DND-41 (cell line): ENCODE measurements around the gene IST1.
"Not testable (repeated sequence)": the region's sequence is repeated elsewhere in the genome, so short reads cannot be mapped to it uniquely, and the experiment has no call there.

Source experiments
- ATAC-seq: fragments of 200-7000 bp; cut with Tn5 transposase; 3 replicates; pipeline ENCODE4 v1.9.1; 2021; ENCODE audit warnings: low read depth; ENCODE audit not compliant: insufficient read depth
- DNase-seq: peaks from one replicate; pipeline ENCODE4 v3.0.0-alpha.2; 2020
- H2AFZ ChIP-seq: 2 replicates; pipeline ENCODE4 v1.6.0; 2012; ENCODE audit warnings: low read depth, low read length
- H3K27ac ChIP-seq: 2 replicates; pipeline ENCODE4 v1.5.1; 2012; ENCODE audit warnings: low read length, inconsistent platforms
- H3K27me3 ChIP-seq: fragments of 200-600 bp; sonication (generic); 2 replicates; pipeline ENCODE4 v1.6.0; 2012; ENCODE audit warnings: low read length, mild to moderate bottlenecking, inconsistent platforms; ENCODE audit not compliant: insufficient read depth, poor library complexity
- H3K36me3 ChIP-seq: 2 replicates; pipeline ENCODE4 v1.5.1; 2012; ENCODE audit warnings: low read length, inconsistent platforms; ENCODE audit not compliant: insufficient read depth
- H3K4me1 ChIP-seq: 2 replicates; pipeline ENCODE4 v1.5.1; 2012; ENCODE audit warnings: mild to moderate bottlenecking, low read length; ENCODE audit not compliant: insufficient read depth
- H3K4me2 ChIP-seq: 2 replicates; pipeline ENCODE4 v1.6.0; 2012; ENCODE audit warnings: mild to moderate bottlenecking, moderate library complexity, low read length, inconsistent platforms; ENCODE audit not compliant: insufficient read depth
- H3K4me3 ChIP-seq, 2 experiments: fragments of 200-600 bp in 1 of 2; shearing (Covaris generic) in 1 of 2; 2 replicates each; pipeline ENCODE4 v1.5.1; 2012 to 2016; ENCODE audit warnings: inconsistent platforms in 2 of 2, low read length in 2 of 2, mild to moderate bottlenecking in 2 of 2, low read depth in 1 of 2, moderate library complexity in 1 of 2
- H3K79me2 ChIP-seq: 2 replicates; pipeline ENCODE4 v1.6.0; 2012; ENCODE audit warnings: low read length, inconsistent platforms; ENCODE audit not compliant: insufficient read depth
- H3K9ac ChIP-seq: 2 replicates; pipeline ENCODE4 v1.6.0; 2012; ENCODE audit warnings: low read depth, mild to moderate bottlenecking, inconsistent platforms, low read length, moderate library complexity
- H3K9me3 ChIP-seq: 2 replicates; pipeline ENCODE4 v1.5.1; 2012; ENCODE audit warnings: low read length, moderate library complexity, mild to moderate bottlenecking, inconsistent platforms; ENCODE audit not compliant: insufficient read depth, severe bottlenecking
- H4K20me1 ChIP-seq: 2 replicates; pipeline ENCODE4 v1.6.0; 2012; ENCODE audit warnings: low read length; ENCODE audit not compliant: insufficient read depth
- CTCF ChIP-seq: IDR thresholded peaks from 2 replicates; pipeline ENCODE4 v1.5.1; 2012; ENCODE audit warnings: borderline replicate concordance, low read length, moderate library complexity, mild to moderate bottlenecking; ENCODE audit not compliant: poor library complexity, severe bottlenecking; ENCODE audit errors: extremely low read depth
- EZH2 ChIP-seq: IDR thresholded peaks from 3 replicates; pipeline ENCODE4 v1.6.1; 2012; ENCODE audit warnings: borderline replicate concordance, low read depth, mild to moderate bottlenecking, moderate library complexity, low read length, inconsistent platforms; ENCODE audit not compliant: severe bottlenecking

Gene IST1

GRCh38 chr16:71903608-71904007 lies 8.3 kb downstream of the IST1 start:
- H3K4me2 ChIP-seq: peak overlapping the region; percentile 16; the same call in 1 of the 2 replicates
- no peak overlapping the region for H3K9ac ChIP-seq
- H3K79me2 ChIP-seq: peaks cover 100% of the 10 kb centered on the region
- no peak overlapping the region for H3K27ac ChIP-seq
- TF ChIP-seq CTCF: no peak
- no peak for TF ChIP-seq EZH2
- no peaks in the 10 kb centered on the region for H3K9me3 ChIP-seq
- ATAC-seq (no peak), DNase-seq (no peak)
- no peaks in the 10 kb centered on the region for H3K27me3 ChIP-seq
- H2AFZ ChIP-seq: no peak overlapping the region
- H3K4me3 ChIP-seq: no peak overlapping the region
- H4K20me1 ChIP-seq: peaks cover 87% of the 10 kb centered on the region
- peaks cover 13% of the 10 kb centered on the region for H3K4me1 ChIP-seq
- peaks cover 3% of the 10 kb centered on the region for H3K36me3 ChIP-seq

GRCh38 chr16:71904239-71904638 lies 8.9 kb downstream of the IST1 start:
- TF ChIP-seq CTCF (no peak), EZH2 (no peak)
- Histone ChIP-seq H3K4me1 (peaks cover 11% of the 10 kb centered on the region), H3K27ac (no peak overlapping the region), H3K9me3 (no peaks in the 10 kb centered on the region), H3K36me3 (peaks cover 8% of the 10 kb centered on the region), H3K27me3 (no peaks in the 10 kb centered on the region), H3K79me2 (peaks cover 100% of the 10 kb centered on the region), H2AFZ (no peak overlapping the region), H3K4me3 (no peak overlapping the region), H3K4me2 (0 out of 2 replicates have a peak overlapping the region, but pooled peaks have one; percentile 7), H3K9ac (no peak overlapping the region), H4K20me1 (peaks cover 88% of the 10 kb centered on the region)
- DNase-seq: no peak
- no peak for ATAC-seq

DNA sequence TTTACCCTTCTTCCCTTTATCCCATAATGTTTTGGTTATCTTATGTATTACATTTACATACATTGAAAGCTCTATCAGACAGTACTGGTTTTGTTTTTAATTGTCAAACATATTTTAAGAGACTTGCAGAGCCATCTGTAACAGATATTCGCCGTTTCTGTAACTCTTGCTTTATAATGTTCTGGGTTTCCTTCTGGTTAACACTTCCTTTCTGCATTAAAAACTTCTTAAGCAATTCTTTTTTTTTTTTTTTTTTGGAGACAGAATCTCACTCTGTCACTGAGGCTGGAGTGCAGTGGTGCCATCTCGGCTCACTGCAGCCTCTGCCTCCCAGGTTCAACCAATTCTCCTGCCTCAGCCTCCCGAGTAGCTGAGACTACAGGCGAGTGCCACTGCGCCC lies 10.4 kb downstream of the IST1 start:
- not testable (repeated sequence) for ATAC-seq, H3K27me3 ChIP-seq, H3K4me1 ChIP-seq, H2AFZ ChIP-seq, H3K9me3 ChIP-seq, H3K9ac ChIP-seq, H3K4me2 ChIP-seq, DNase-seq, H3K4me3 ChIP-seq, H3K27ac ChIP-seq
- H3K79me2 ChIP-seq: peaks cover 100% of the 10 kb centered on the region
- peaks cover 13% of the 10 kb centered on the region for H3K36me3 ChIP-seq
- peaks cover 90% of the 10 kb centered on the region for H4K20me1 ChIP-seq

DNA sequence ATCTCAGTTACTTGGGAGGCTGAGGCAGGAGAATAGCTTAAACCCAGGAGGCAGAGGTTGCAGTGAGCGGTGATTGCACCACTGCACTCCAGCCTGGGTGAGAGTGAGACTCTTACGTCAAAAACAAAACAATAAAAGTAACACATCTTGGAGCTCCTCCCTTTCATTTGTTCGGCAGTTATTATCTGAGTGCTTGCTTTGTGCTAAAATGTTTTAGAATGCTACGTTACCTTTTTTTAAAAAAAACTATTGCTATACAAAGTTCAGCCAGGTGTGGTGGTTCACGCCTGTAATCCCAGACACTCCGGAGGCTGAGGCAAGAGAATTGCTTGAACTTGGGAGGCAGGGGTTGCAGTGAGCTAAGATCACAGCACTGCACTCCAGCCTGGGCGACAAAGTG lies 15.8 kb downstream of the IST1 start:
- no peaks in the 10 kb centered on the region for H3K27me3 ChIP-seq
- peaks cover 100% of the 10 kb centered on the region for H3K79me2 ChIP-seq
- DNase-seq (no peak), ATAC-seq (no peak)
- TF ChIP-seq CTCF (no peak), EZH2 (no peak)
- H3K27ac ChIP-seq: no peak overlapping the region
- no peak overlapping the region for H3K9ac ChIP-seq
- no peaks in the 10 kb centered on the region for H3K4me1 ChIP-seq
- H3K9me3 ChIP-seq: no peaks in the 10 kb centered on the region
- H2AFZ ChIP-seq: no peak overlapping the region
- peaks cover 32% of the 10 kb centered on the region for H3K36me3 ChIP-seq
- peaks cover 86% of the 10 kb centered on the region for H4K20me1 ChIP-seq
- H3K4me2 ChIP-seq: no peak overlapping the region
- no peak overlapping the region for H3K4me3 ChIP-seq
